Medulla oblongata (tissue), 1 donor: ENCODE data around the gene PTCRA.
"Not testable (repeated sequence)": the region's sequence is repeated elsewhere in the genome, so short reads cannot be mapped to it uniquely, and the experiment has no call there.

ENCODE experiments used
- DNase-seq: peaks from one replicate; pipeline ENCODE4 v3.0.0-alpha.2; 2015; ENCODE audit errors: extremely low spot score

PTCRA gene

DNA sequence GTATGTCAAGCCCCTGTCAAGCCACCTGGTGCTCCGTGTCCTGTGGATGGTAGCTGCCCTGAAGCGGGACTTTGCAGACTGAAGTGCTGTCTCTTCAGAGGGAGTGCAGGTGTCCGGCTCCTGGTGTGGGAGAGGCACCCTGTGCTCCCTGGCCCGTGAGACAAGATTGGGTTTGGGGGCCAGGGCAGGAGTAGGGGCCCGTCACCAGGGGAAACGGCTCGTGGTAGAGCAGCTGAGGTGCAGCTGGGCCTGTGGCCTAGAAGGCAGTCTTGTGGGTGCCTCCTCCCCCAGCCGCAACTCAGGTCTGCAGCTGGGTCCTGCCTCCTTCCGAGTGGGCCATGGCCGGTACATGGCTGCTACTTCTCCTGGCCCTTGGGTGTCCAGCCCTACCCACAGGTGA lies at the start of gene PTCRA:
PTCRA (plus strand) TSS at position 322 of the 400 bp plus-strand sequence; CDS start at position 339, 17 bp downstream.
- no peak for DNase-seq

GRCh38 chr6:42870145-42870936 lies 45.5 kb upstream of the PTCRA start:
- no peak for DNase-seq

GRCh38 chr6:42871711-42872110 lies 44.1 kb upstream of the PTCRA start:
- DNase-seq = no peak

GRCh38 chr6:42873313-42873712 lies 42.5 kb upstream of the PTCRA start:
- DNase-seq = no peak

DNA sequence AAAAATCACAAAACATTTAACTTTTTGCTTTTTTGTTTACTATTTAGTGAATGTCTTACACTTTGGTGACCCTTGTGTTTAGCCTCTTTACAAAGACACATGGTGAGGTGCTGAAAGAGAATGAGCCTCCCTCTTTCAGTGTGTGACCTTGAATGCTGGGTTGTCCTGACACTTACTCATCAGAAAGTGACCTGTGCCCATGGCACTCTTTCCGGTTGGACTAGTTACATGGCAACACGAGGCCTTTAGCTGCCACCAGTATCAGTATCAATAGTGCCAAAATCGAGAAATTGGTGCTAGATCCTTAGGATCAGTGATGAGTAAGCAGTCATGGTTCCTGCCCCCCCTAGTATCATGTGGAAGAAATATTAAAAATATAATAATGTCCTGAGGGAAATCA lies 38.2 kb upstream of the PTCRA start:
- no peak for DNase-seq

- DNase-seq = peak; percentile 97
These were observed 36.2 kb upstream of the PTCRA start, which contains the start of gene RPL7L1 for GRCh38 chr6:42879372-42880239. Gene RPL7L1 (plus strand): TSS chr6:42879616. CDS start chr6:42879911, 295 bp downstream.

DNA sequence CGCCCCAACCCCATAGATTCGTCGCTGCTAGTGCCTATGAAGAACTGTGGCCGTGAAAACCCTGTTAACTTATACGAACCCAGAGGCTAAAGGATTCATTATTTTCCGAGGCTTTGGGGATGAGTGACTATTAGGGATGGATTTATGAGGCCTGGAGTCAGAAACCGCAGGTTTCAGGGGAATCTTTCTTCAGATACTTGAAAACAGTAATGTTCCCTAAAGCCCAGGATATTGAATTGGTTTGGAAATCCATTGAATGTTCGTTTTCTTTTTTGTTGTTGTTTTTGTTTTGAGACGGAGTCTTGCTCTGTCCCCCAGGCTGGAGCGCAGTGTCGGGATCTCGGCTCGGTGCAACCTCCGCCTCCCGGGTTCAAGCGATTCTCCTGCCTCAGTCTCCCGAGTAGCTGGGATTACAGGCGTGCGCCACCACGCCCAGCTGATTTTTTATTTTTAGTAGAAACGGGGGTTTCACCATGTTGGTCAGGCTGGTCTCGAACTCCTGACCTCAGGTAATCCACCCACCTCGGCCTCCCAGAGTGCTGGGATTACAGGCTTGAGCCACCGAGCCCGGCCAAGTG lies 35.5 kb upstream of the PTCRA start:
- not testable (repeated sequence) for DNase-seq

GRCh38 chr6:42880871-42881270 lies 35.0 kb upstream of the PTCRA start:
- DNase-seq = not testable (repeated sequence)

DNA sequence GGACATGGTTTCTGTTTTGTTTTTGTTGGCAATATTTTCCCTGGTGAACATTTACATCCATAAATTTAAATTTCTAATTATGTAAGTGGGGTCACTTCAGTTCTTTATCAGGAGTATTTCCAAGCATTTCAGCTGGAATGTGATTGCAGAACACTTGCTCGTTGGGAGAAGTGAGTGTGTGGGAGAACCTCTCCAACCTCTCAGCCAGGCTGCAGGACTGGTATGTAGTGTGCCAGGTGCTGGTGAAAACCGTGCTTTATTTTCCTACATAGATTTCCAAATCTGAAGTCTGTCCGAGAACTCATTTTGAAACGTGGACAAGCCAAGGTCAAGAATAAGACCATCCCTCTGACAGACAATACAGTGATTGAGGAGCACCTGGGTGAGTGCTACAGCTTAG lies 30.2 kb upstream of the PTCRA start:
- DNase-seq = no peak

DNA sequence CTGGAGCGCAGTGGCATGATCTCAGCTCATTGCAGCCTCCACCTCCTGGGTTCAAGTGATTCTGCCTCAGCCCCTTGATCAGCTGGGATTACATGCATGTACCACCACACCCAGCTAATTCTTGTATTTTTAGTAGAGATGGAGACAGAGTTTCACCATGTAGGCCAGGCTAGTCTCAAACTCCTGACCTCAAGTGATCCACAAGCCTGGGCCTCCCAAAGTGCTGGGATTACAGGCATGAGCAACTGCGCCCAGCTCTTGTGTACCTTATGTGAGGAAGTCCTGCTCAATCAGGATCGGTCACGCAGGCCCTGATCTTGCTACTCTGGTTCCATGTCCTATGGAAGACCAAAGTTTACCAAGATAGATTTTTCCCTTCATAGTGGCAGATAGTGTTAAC lies 27.7 kb upstream of the PTCRA start:
- not testable (repeated sequence) for DNase-seq

- no peak for DNase-seq
These were observed 26.0 kb upstream of the PTCRA start for GRCh38 chr6:42889815-42890214.

GRCh38 chr6:42890311-42891198 lies 25.3 kb upstream of the PTCRA start:
- DNase-seq = peak; percentile 96

DNA sequence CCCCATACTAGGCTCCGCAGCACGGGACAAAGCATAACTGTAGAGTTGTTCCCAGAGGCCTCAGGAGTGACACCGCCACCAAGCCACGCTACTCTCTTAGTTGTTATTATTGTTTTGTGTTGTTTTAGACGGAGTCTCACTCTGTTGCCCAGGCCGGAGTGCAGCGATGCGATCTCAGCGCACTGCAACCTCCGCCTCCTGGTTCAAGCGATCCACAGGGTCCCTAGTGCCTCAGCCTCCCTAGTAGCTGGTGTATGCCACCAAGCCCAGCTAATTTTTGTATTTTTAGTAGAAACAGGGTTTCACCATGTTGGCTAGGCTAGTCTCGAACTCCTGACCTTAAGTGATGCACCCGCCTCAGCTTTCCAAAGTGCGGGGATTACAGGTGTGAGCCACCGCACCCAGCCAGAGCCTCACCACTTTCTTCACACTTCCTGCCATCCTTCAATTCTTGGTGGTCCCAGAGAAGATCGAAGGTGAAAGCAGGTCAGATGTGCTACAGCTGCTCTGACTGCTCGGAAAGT lies 24.6 kb upstream of the PTCRA start:
- DNase-seq = no peak

- not testable (repeated sequence) for DNase-seq
These were observed 21.6 kb upstream of the PTCRA start for GRCh38 chr6:42894041-42894828.

DNA sequence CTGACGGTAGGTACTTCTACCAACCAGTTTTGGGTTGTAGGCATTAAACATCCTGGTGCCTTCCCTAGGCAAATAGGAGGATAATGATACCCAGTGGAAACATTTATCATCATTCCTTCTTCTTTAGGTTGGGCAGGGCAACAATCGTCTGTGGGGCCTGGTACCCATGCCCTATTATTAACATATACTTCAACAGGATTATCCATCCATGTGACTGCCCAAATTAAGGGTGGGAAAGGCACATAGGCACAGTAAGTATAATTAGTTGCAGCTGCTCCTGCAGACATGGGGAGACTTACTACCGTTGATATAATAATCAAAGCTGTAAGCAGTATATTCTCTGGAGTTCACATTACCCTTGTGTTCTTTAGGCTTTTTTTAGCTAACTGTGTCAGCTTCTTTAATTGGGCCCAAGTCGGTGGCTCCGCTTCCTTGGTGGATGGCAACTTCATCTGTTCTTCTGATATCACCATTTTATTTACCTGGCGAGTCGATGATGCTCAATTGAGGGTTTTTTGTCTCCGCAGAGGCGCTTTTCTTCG lies 19.6 kb upstream of the PTCRA start:
- no peak for DNase-seq

DNA sequence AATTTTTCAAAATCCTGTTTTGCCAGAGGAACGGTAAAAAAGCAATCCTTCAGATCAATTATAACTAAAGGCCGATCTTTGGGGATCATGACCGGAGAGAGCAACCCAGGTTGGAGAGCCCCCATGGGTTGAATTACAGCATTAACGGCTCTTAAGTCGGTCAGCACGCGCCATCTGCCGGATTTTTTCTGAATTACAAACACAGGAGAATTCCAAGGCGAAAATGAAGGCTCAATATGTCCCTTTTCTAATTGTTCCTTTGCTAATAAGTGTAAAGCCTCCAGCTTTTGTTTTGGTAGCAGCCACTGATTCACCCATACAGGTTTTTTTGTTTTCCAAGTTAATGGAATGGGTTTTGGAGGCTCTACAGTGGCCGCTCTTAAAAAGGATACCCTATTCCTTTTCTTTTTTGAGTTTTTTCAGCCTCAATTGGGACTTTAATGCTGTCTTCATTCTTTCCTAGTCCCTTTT lies 16.9 kb upstream of the PTCRA start:
- peak; percentile 82 for DNase-seq

DNA sequence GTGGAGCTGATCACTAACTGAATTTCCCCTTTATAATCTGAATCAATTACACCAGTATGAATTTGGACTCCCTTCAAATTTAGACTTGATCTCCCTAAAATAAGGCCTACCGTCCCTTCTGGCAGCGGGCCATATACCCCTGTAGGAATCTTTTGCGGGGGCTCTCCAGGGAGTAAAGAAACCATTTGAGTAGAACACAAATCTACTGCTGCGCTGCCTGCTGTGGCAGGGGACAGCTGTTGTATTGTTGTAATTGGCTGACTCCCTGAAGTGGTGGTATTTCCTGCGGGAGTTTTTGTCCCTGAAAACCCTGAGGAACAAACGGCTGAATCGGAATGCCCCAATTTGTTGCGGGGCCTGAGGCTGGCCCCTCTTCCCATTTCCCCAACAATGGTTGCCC lies 16.0 kb upstream of the PTCRA start:
- DNase-seq = no peak

GRCh38 chr6:42901538-42901957 lies 14.3 kb upstream of the PTCRA start:
- DNase-seq = peak; percentile 96

DNA sequence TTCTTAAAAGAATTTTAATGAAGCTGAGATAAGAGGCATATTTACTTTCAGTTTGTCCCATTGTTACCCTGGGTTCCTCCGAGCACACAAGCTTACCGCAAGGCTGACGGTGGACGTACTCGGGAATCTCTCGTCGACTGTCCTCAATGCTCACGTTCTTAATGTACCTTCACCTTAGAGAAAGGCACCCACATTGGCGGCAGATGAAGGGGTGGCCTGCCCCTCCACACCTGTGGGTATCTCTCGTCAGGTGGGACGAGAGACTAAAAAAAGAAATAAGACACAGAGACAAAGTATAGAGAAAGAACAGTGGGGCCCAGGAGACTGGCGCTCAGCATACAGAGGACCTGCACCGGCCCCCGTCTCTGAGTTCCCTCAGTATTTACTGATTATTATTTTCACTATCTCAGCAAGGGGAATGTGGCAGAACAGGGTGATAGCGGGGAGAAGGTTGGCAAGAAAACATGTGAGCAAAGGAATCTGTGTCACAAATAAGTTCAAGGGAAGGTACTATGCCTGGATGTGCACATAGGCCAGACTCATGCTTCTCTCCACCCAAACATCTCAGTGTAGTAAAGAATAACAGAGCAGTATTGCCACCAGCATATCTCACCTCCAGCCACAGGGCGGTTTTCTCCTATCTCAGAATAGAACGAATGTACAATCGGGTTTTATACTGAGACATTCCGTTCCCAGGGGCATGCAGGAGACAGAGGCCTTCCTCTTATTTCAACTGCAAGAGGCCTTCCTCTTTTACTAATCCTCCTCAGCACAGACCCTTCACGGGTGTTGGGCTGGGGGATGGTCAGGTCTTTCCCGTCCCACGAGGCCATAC lies 13.2 kb upstream of the PTCRA start:
- not testable (repeated sequence) for DNase-seq
